Pancreas (tissue), 8 donors: ENCODE measurements around the gene CUL3. TPM values are rescaled to one million over a fixed set of nuclear protein-coding genes. Genes with fewer than 3 reads are reported as not detected.

Experiments used
- polyA plus RNA-seq, 2 donors: library from polyadenylated mRNA; stranded (reverse); fragments of 200-250 nt; gene quantifications; one replicate each; pipeline ENCODE4 v1.2.3, GENCODE V29; 2013
- total RNA-seq, 6 donors: library from RNA; stranded (reverse); fragmentation: NEBNext Ultra II Directional in 4 of 6; extraction: Animal tissue kit (Norgen Biotek cat#: 25700) in 4 of 6; gene quantifications; one replicate each; pipeline versions ENCODE4 v1.2.1 to v1.2.4, GENCODE V29; 2021 to 2023
- donor health status: healthy with polysubstance abuse.
- donor health status: DM: no; HTN: no; CAD: no; lungs with moderate emphysema.
- donor health status: DM: no; HTN: no; CAD: no.
- donor health status: Bipolar disorder and iron deficiency.
- donor health status: DM: yes; HTN: yes; CAD: no.
- donor health status: DM: no; HTN: no; CAD: no.
- donor health status: DM: no; HTN: no; CAD: no.
- donor health status: DM: yes; HTN: yes; CAD: no.

CUL3 gene
- total and polyA plus RNA-seq, 8 donors = 32.2 to 49.5 (median 37.6) TPM

Other genes starting within 250 kb of the CUL3 start
- gene FAM124B, start 183.3 kb downstream of the CUL3 start, total RNA-seq = under 1 TPM in 5 of 6 donors, not detected in 1; 0.09 to 0.78 (median 0.42) TPM
- gene FAM124B, start 183.3 kb downstream of the CUL3 start, polyA plus RNA-seq = under 1 TPM; 0.15 to 0.26 TPM
- gene CCDC195, start 131.0 kb upstream of the CUL3 start, total RNA-seq = not detected
- gene CCDC195, start 131.0 kb upstream of the CUL3 start, polyA plus RNA-seq = not detected